HEK293 (cell line): Measurements from ENCODE around the gene HSPB6.
"Not testable (repeated sequence)": the region's sequence is repeated elsewhere in the genome, so short reads cannot be mapped to it uniquely, and the experiment has no call there.

Experiments used
- GFI1B ChIP-seq: fragments of 450-650 bp; formaldehyde crosslinking; IDR thresholded peaks from 2 replicates; pipeline ENCODE4 v1.5.1; 2016; ENCODE audit warnings: missing biosample characterization, missing genetic modification characterization
- ZNF114 ChIP-seq: fragments of 450-650 bp; formaldehyde crosslinking; IDR thresholded peaks from 2 replicates; pipeline ENCODE4 v1.5.0; 2017; ENCODE audit warnings: missing biosample characterization, missing genetic modification characterization
- ZNF266 ChIP-seq: fragments of 450-650 bp; formaldehyde crosslinking; IDR thresholded peaks from 2 replicates; pipeline ENCODE4 v1.5.1; 2016; ENCODE audit warnings: missing biosample characterization, missing genetic modification characterization, low read depth
- ZNF274 ChIP-seq, 2 experiments: fragments of 200-500 bp in 1 of 2; fragments of 450-650 bp in 1 of 2; sonication (Bioruptor generic) in 1 of 2; formaldehyde crosslinking in 1 of 2; IDR thresholded peaks; 2 replicates each; pipeline versions ENCODE4 v1.5.1 to v1.6.1; 2014 to 2016; ENCODE audit warnings: borderline replicate concordance in 1 of 2, inconsistent platforms in 1 of 2, low read length in 1 of 2, missing biosample characterization in 1 of 2, missing genetic modification characterization in 1 of 2
- ZNF423 ChIP-seq: fragments of 450-650 bp; formaldehyde crosslinking; IDR thresholded peaks from 2 replicates; pipeline ENCODE4 v1.5.1; 2016; ENCODE audit warnings: missing biosample characterization, missing genetic modification characterization
- ZNF596 ChIP-seq: fragments of 450-650 bp; IDR thresholded peaks from 2 replicates; pipeline ENCODE4 v1.5.0; 2018; ENCODE audit warnings: missing biosample characterization, mild to moderate bottlenecking, missing genetic modification characterization, moderate library complexity
- ZNF785 ChIP-seq: fragments of 450-650 bp; formaldehyde crosslinking; IDR thresholded peaks from 2 replicates; pipeline ENCODE4 v1.5.1; 2016; ENCODE audit warnings: missing biosample characterization, missing genetic modification characterization
- TF ChIP-seq, protein P1 (sequence below): fragments of 450-650 bp; formaldehyde crosslinking; IDR thresholded peaks from 2 replicates; pipeline ENCODE4 v1.5.1; 2016; ENCODE audit warnings: missing biosample characterization, missing genetic modification characterization
- TF ChIP-seq, protein P2 (sequence below): fragments of 450-650 bp; formaldehyde crosslinking; IDR thresholded peaks from 2 replicates; pipeline ENCODE4 v1.5.1; 2016; ENCODE audit warnings: missing biosample characterization, missing genetic modification characterization
- TF ChIP-seq, protein P3 (sequence below): fragments of 450-650 bp; formaldehyde crosslinking; IDR thresholded peaks from 2 replicates; pipeline ENCODE4 v1.5.1; 2016; ENCODE audit warnings: missing biosample characterization, missing genetic modification characterization
- TF ChIP-seq, protein P4 (sequence below): fragments of 450-650 bp; formaldehyde crosslinking; IDR thresholded peaks from 2 replicates; pipeline ENCODE4 v1.5.1; 2016; ENCODE audit warnings: missing biosample characterization, missing genetic modification characterization, low read depth

DNA sequence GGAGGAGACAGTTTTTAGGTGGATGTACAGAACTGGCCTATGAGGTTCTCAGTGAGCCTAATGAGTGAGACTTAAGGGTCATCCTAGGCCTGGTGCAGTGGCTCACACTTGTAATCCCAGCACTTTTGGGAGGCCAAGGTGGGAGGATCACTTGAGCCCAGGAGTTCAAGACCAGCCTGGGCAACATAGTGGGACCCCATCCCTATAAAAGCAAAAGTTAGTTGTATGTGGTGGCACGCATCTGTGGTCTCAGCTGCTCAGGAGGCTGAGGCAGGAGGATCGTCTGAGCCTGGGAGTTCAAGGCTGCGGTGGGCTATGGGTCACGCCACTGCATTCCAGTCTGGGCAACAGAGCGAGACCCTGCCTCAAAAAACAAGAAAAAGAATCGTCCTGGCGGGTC is 32.7 kb downstream of the HSPB6 start:
- not testable (repeated sequence) for TF ChIP-seq ZNF274 (IDR thresholded peaks at IDR 0.05; ENCODE audit: low read length); ZNF274 (tag by site-specific recombination; IDR thresholded peaks at IDR 0.05; ENCODE audit: borderline replicate concordance); ZNF785 (tag by site-specific recombination); ZNF596 (tag by site-specific recombination); ZNF114; GFI1B (tag by site-specific recombination); ZNF266 (tag by site-specific recombination); ZNF423 (tag by site-specific recombination)
- TF ChIP-seq, protein P1, sequence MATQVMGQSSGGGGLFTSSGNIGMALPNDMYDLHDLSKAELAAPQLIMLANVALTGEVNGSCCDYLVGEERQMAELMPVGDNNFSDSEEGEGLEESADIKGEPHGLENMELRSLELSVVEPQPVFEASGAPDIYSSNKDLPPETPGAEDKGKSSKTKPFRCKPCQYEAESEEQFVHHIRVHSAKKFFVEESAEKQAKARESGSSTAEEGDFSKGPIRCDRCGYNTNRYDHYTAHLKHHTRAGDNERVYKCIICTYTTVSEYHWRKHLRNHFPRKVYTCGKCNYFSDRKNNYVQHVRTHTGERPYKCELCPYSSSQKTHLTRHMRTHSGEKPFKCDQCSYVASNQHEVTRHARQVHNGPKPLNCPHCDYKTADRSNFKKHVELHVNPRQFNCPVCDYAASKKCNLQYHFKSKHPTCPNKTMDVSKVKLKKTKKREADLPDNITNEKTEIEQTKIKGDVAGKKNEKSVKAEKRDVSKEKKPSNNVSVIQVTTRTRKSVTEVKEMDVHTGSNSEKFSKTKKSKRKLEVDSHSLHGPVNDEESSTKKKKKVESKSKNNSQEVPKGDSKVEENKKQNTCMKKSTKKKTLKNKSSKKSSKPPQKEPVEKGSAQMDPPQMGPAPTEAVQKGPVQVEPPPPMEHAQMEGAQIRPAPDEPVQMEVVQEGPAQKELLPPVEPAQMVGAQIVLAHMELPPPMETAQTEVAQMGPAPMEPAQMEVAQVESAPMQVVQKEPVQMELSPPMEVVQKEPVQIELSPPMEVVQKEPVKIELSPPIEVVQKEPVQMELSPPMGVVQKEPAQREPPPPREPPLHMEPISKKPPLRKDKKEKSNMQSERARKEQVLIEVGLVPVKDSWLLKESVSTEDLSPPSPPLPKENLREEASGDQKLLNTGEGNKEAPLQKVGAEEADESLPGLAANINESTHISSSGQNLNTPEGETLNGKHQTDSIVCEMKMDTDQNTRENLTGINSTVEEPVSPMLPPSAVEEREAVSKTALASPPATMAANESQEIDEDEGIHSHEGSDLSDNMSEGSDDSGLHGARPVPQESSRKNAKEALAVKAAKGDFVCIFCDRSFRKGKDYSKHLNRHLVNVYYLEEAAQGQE (tag by site-specific recombination): not testable (repeated sequence)
- TF ChIP-seq, protein P2, sequence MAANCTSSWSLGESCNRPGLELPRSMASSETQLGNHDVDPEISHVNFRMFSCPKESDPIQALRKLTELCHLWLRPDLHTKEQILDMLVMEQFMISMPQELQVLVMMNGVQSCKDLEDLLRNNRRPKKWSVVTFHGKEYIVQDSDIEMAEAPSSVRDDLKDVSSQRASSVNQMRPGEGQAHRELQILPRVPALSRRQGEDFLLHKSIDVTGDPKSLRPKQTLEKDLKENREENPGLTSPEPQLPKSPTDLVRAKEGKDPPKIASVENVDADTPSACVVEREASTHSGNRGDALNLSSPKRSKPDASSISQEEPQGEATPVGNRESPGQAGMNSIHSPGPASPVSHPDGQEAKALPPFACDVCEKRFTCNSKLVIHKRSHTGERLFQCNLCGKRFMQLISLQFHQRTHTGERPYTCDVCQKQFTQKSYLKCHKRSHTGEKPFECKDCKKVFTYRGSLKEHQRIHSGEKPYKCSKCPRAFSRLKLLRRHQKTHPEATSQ (tag by site-specific recombination): not testable (repeated sequence)
- TF ChIP-seq, protein P3, sequence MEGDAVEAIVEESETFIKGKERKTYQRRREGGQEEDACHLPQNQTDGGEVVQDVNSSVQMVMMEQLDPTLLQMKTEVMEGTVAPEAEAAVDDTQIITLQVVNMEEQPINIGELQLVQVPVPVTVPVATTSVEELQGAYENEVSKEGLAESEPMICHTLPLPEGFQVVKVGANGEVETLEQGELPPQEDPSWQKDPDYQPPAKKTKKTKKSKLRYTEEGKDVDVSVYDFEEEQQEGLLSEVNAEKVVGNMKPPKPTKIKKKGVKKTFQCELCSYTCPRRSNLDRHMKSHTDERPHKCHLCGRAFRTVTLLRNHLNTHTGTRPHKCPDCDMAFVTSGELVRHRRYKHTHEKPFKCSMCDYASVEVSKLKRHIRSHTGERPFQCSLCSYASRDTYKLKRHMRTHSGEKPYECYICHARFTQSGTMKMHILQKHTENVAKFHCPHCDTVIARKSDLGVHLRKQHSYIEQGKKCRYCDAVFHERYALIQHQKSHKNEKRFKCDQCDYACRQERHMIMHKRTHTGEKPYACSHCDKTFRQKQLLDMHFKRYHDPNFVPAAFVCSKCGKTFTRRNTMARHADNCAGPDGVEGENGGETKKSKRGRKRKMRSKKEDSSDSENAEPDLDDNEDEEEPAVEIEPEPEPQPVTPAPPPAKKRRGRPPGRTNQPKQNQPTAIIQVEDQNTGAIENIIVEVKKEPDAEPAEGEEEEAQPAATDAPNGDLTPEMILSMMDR: not testable (repeated sequence)
- TF ChIP-seq, protein P4, sequence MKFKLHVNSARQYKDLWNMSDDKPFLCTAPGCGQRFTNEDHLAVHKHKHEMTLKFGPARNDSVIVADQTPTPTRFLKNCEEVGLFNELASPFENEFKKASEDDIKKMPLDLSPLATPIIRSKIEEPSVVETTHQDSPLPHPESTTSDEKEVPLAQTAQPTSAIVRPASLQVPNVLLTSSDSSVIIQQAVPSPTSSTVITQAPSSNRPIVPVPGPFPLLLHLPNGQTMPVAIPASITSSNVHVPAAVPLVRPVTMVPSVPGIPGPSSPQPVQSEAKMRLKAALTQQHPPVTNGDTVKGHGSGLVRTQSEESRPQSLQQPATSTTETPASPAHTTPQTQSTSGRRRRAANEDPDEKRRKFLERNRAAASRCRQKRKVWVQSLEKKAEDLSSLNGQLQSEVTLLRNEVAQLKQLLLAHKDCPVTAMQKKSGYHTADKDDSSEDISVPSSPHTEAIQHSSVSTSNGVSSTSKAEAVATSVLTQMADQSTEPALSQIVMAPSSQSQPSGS: not testable (repeated sequence)
